IMR-90 (cell line): Measurements from ENCODE around the gene TMEM181. TPM values are rescaled to one million over a fixed set of nuclear protein-coding genes. Genes with fewer than 3 reads are reported as not detected.
A peak's percentile ranks its signal among the peaks of the same experiment; 100 is the strongest.

Experiments
- ATAC-seq: fragments of 200-7000 bp; cut with Tn5 transposase; 2 replicates; pipeline ENCODE4 v1.9.1; 2020; ENCODE audit warnings: low read depth, mild to moderate bottlenecking, moderate library complexity
- BruUV-seq: library from RNA; stranded (reverse); fragments of 400-500 nt; replicated peaks from 2 replicates; lab custom pipeline; 2021; lab: Mats Ljungman, UMichigan
- CTCF ChIA-PET: fragments of 300-600 bp; formaldehyde crosslinking; extraction: SDS; loops from one replicate; lab custom pipeline; 2021; ENCODE audit warnings: antibody characterized with exemption; lab: Yijun Ruan, JAX
- POLR2A ChIA-PET: fragments of 300-600 bp; sonication (Branson Sonifier 250); formaldehyde crosslinking; loops from one replicate; lab custom pipeline; 2022; ENCODE audit warnings: antibody characterized with exemption; ENCODE audit not compliant: unreplicated experiment; lab: Charles Lee
- DNase-seq: peaks from one replicate; pipeline ENCODE4 v3.0.0; 2013
- H2AFZ ChIP-seq: replicated peaks from 2 replicates; pipeline ENCODE3; 2013; ENCODE audit warnings: low read length, mild to moderate bottlenecking; ENCODE audit not compliant: poor library complexity
- H2AK5ac ChIP-seq: 2 replicates; pipeline ENCODE4 v1.6.1; 2013; ENCODE audit warnings: low read depth, low read length, inconsistent platforms
- H2AK9ac ChIP-seq: replicated peaks from 2 replicates; pipeline ENCODE3; 2013; ENCODE audit warnings: mild to moderate bottlenecking, low read depth, low read length, moderate library complexity; ENCODE audit not compliant: poor library complexity
- H2BK120ac ChIP-seq: 2 replicates; pipeline ENCODE4 v1.6.1; 2013; ENCODE audit warnings: low read depth, low read length, inconsistent platforms
- H2BK15ac ChIP-seq: 3 replicates; pipeline ENCODE4 v1.6.1; 2013; ENCODE audit warnings: low read depth, low read length, inconsistent platforms
- H2BK20ac ChIP-seq: 2 replicates; pipeline ENCODE4 v1.6.1; 2013; ENCODE audit warnings: low read depth, mild to moderate bottlenecking, inconsistent platforms, low read length, moderate library complexity
- H2BK5ac ChIP-seq: 2 replicates; pipeline ENCODE4 v1.6.1; 2013; ENCODE audit warnings: mild to moderate bottlenecking, low read depth, low read length, inconsistent platforms; ENCODE audit not compliant: poor library complexity, severe bottlenecking
- H3K14ac ChIP-seq: replicated peaks from 2 replicates; pipeline ENCODE4 v1.6.1; 2013; ENCODE audit warnings: low read depth, low read length, inconsistent platforms
- H3K18ac ChIP-seq: 2 replicates; pipeline ENCODE4 v1.6.1; 2013; ENCODE audit warnings: low read depth, low read length, control low read depth
- H3K23ac ChIP-seq: 2 replicates; pipeline ENCODE4 v1.6.1; 2013; ENCODE audit warnings: low read depth, low read length, inconsistent platforms
- H3K27ac ChIP-seq: 2 replicates; pipeline ENCODE4 v1.5.1; 2013; ENCODE audit warnings: mild to moderate bottlenecking, control low read depth, low read length; ENCODE audit not compliant: insufficient read depth
- H3K27me3 ChIP-seq: 2 replicates; pipeline ENCODE4 v1.6.1; 2013; ENCODE audit warnings: low read length; ENCODE audit not compliant: control insufficient read depth, insufficient read depth
- H3K36me3 ChIP-seq: 2 replicates; pipeline ENCODE4 v1.6.1; 2013; ENCODE audit warnings: low read length, mixed read lengths; ENCODE audit not compliant: control insufficient read depth, insufficient read depth
- H3K4ac ChIP-seq: 2 replicates; pipeline ENCODE4 v1.6.1; 2013; ENCODE audit warnings: low read depth, low read length, inconsistent platforms
- H3K4me1 ChIP-seq: 2 replicates; pipeline ENCODE4 v1.6.1; 2013; ENCODE audit warnings: low read length, mixed read lengths; ENCODE audit not compliant: control insufficient read depth, insufficient read depth
- H3K4me2 ChIP-seq: 2 replicates; pipeline ENCODE4 v1.6.1; 2013; ENCODE audit warnings: low read depth, mild to moderate bottlenecking, control low read depth, low read length, moderate library complexity
- H3K4me3 ChIP-seq: 2 replicates; pipeline ENCODE4 v1.5.1; 2013; ENCODE audit warnings: low read depth, mild to moderate bottlenecking, control low read depth, low read length, moderate library complexity; ENCODE audit not compliant: insufficient read depth
- H3K56ac ChIP-seq: 2 replicates; pipeline ENCODE4 v1.6.1; 2013; ENCODE audit warnings: low read length, inconsistent platforms; ENCODE audit not compliant: insufficient read depth; ENCODE audit errors: extremely low read depth
- H3K79me1 ChIP-seq, 2 experiments: 2 replicates each; pipeline ENCODE4 v1.6.1; 2013; ENCODE audit warnings: low read length in 2 of 2, inconsistent platforms in 1 of 2, low read depth in 1 of 2
- H3K9ac ChIP-seq: 2 replicates; pipeline ENCODE4 v1.6.1; 2013; ENCODE audit warnings: low read depth, low read length, control low read depth
- H3K9me1 ChIP-seq: 2 replicates; pipeline ENCODE4 v1.6.1; 2013; ENCODE audit warnings: low read length, inconsistent platforms; ENCODE audit not compliant: insufficient read depth
- H3K9me3 ChIP-seq: 2 replicates; pipeline ENCODE4 v1.6.1; 2013; ENCODE audit warnings: low read length; ENCODE audit not compliant: control insufficient read depth, insufficient read depth
- H4K20me1 ChIP-seq: 2 replicates; pipeline ENCODE4 v1.6.1; 2013; ENCODE audit warnings: low read length, inconsistent platforms; ENCODE audit not compliant: insufficient read depth
- H4K5ac ChIP-seq: 2 replicates; pipeline ENCODE4 v1.6.1; 2013; ENCODE audit warnings: mild to moderate bottlenecking, low read depth, low read length, control low read depth
- H4K8ac ChIP-seq, 2 experiments: 2 replicates each; pipeline ENCODE4 v1.6.1; 2013; ENCODE audit warnings: low read depth in 2 of 2, low read length in 2 of 2, control low read depth in 1 of 2, inconsistent platforms in 1 of 2
- H4K91ac ChIP-seq: 2 replicates; pipeline ENCODE4 v1.6.1; 2013; ENCODE audit warnings: low read depth, low read length, inconsistent platforms; ENCODE audit not compliant: insufficient read depth
- CEBPB ChIP-seq: IDR thresholded peaks from 2 replicates; pipeline ENCODE4 v1.6.1; 2012; ENCODE audit warnings: low read depth, low read length, improper control_type of control experiment
- NFE2L2 ChIP-seq: fragments of 150-350 bp; IDR thresholded peaks from 2 replicates; pipeline ENCODE4 v1.6.1; 2016; ENCODE audit warnings: low read depth, mild to moderate bottlenecking, low read length
- RFX5 ChIP-seq: IDR thresholded peaks from 2 replicates; pipeline ENCODE4 v1.8.0; 2012; ENCODE audit warnings: low read depth, mild to moderate bottlenecking, low read length, moderate library complexity
- WGBS, 2 experiments: methylation state at CpG; one replicate each; pipeline versions ENCODE4 v1.1.5 to v1.1.7; 2013; ENCODE audit warnings: missing lambda C conversion rate in 2 of 2; ENCODE audit not compliant: insufficient read length in 1 of 2; ENCODE audit errors: extremely low coverage in 2 of 2; 5-methylcytosine and 5-hydroxymethylcytosine counted together
- dilution Hi-C: fragments of 300-500 bp; cut with HindIII; formaldehyde crosslinking; loops from one replicate; pipeline ENCODE4 v1.14.3; 2018; ENCODE audit warnings: low sequenced_read_pairs; ENCODE audit not compliant: unreplicated experiment
- in situ Hi-C: fragments of 300-500 bp; cut with MboI; formaldehyde crosslinking; loops from 3 replicates; pipeline ENCODE4 v1.14.3; 2019; ENCODE audit warnings: low sequenced_read_pairs, inconsistent platforms, mixed read lengths
- intact Hi-C: fragments of 100-400 bp; cut with micrococcal nuclease; formaldehyde crosslinking; loops from 2 replicates; pipeline ENCODE4 v1.10.0; 2022
- polyA plus RNA-seq, 3 experiments: library from polyadenylated mRNA; depleted of rRNA; stranded (reverse); fragments of >200 nt; gene quantifications; 2 replicates each; pipeline ENCODE4 v1.2.3, GENCODE V29; 2012; ENCODE audit warnings: low replicate concordance in 1 of 3
- total RNA-seq: library from RNA; depleted of rRNA; stranded (reverse); fragments of >200 nt; gene quantifications from 2 replicates; pipeline ENCODE4 v1.2.3, GENCODE V29; 2012

TMEM181 gene
- total and polyA plus RNA-seq, 2 of the 4 experiments (the other 2 are of a cell fraction): 22.8 to 27.8 TPM

DNA sequence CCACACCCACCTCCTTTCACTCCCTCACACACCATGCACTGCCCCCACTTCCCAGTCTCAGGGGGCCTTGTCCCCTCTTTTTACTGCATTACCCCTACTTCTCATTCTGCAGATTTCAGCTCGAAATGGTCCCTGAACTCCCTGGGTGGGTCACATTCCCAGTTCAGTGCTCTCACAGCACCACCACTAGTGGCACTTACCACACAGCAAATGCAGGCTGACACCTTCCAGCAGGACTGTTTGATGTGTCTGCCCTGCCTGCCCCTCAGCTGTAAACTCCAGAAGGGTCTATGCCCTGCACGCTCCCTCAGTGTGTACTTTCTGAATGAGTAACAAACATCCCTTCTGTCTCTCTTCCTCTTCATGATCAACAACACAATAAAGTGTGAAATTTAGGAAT, 80.6 kb downstream of the TMEM181 start:
- Histone ChIP-seq H2BK5ac (peak overlapping the region; percentile 43), H3K27me3 (no peaks in the 10 kb centered on the region), H4K8ac (no peak overlapping the region), H3K79me1 (peaks cover 30 to 71% of the 10 kb centered on the region in 2 experiments), H3K4me1 (peaks cover 20% of the 10 kb centered on the region), H3K23ac (peak overlapping the region; percentile 36), H2BK120ac (no peak overlapping the region), H2AK5ac (0 out of 2 replicates have a peak overlapping the region, but pooled peaks have one; percentile 62), H4K91ac (no peak overlapping the region; the same call in 1 of the 2 replicates), H4K5ac (0 out of 2 replicates have a peak overlapping the region, but pooled peaks have one; percentile 12), H3K14ac (0 out of 2 replicates have a peak overlapping the region, but pooled peaks have one; percentile 25), H3K9me3 (no peaks in the 10 kb centered on the region), H3K4me3 (no peak overlapping the region), H2AFZ (no peak overlapping the region), H3K56ac (no peak overlapping the region), H4K20me1 (peaks cover 36% of the 10 kb centered on the region), H3K9ac (peak overlapping the region; percentile 42; the same call in 1 of the 2 replicates), H2BK15ac (no peak overlapping the region), H3K36me3 (peaks cover 24% of the 10 kb centered on the region), H3K27ac (peak overlapping the region; percentile 62; the same call in 1 of the 2 replicates), H3K4ac (peak overlapping the region; percentile 26; the same call in 1 of the 2 replicates), H3K4me2 (peak overlapping the region; percentile 71), H3K18ac (no peak overlapping the region), H2AK9ac (no peak overlapping the region), H3K9me1 (peaks cover 18% of the 10 kb centered on the region), H2BK20ac (no peak overlapping the region)
- dilution Hi-C loops: no loop called here
- ATAC-seq: no peak
- ChIA-PET CTCF (no interaction called here), POLR2A (no interaction called here)
- no CpG with 5 or more reads among the region's 2 CpGs for WGBS, 2 experiments
- no TSS peak for BruUV-seq
- in situ Hi-C loops: loop anchor here (25.0 kb wide), 1 partner anchor 1072 kb away; no protein-coding TSS in a partner anchor
- DNase-seq: no peak
- intact Hi-C loops: no loop called here
- TF ChIP-seq NFE2L2 (no peak), RFX5 (no peak), CEBPB (no peak)
